GM18499 (cell line): ENCODE data around the gene CASP4.

Experiments used
- ATAC-seq: cut with Tn5 transposase; IDR thresholded peaks from one replicate; pipeline ENCODE4 v1.9.1; 2021; ENCODE audit warnings: moderate number of reproducible peaks; ENCODE audit not compliant: insufficient read depth, unreplicated experiment

Gene CASP4

DNA sequence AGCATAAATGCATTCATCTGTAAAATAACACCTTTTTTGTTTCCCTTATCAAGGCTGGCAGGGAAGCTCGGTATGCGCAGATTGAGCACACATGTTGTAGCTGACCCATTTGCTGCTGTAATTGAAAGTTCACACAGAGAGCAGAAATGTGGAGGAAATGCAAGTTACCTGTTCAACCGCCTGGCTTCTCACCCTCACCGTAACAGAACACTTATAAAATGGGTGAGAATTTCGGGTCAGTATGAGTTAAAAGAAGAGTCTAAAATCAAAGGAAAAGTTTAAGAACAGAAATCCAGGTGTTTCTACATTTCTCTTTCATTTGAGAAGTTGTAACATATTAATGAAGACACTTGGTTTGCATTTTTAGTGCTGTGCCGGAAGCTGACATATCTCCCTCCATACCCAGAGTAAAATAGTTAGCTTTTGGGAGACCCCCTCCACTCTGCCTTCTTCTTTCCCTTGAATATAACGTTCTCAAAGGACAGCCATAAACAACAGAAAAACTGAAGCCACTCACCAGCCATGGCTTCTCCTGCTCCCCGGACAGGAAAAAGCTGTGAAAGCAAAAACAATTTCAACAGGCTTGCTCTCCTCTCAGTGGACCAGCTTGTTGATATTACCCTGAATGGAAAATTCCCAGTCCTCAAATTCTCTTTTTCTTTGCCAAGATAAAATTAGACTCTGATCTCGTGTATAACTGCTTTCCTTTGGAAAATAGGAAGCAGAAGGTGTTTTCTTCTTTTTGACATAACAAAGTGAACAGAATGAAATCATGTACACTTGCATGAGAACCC lies 70.3 kb downstream of the CASP4 start, which contains the start of gene CASP12:
Gene CASP12 (minus strand): TSS at position 570 of the 794 bp plus-strand sequence.
- ATAC-seq, result peak; percentile 70

DNA sequence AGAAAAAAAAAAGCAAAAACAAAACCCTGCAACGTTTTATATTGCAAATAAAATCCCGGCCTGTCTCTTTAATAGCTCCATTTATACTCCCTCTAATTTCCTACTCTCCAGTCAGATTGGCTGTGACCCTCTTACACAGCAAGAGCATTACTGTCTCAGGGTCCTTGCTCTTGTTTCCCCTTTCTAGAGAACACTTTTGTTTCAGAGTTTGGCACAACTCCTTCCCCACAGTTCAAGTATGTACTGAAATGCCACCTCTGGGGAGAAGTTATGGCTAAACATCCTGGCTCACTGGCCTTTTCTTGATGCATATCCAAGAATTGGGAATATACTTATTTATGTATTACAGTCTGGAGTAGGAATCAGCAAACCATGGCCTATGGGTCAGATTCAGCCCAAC lies 72.7 kb downstream of the CASP4 start:
- ATAC-seq, result no peak

DNA sequence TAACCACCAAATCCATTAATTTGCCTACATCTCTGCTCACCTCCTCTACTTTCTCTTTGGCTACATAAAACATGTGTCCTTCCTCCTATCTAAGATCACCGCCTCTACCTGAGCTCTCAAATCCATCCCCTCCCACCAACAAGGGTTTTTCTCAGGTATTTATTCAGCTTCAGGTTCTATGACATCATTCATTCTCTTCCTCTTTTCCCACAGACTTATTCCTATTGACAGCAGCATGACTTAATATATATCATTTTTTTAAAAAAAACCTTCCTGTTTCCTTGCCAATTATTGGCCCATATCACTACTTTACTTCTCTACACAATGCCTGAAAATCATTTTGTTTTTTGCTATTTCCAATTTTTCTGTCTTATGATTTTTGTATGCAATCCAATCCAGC lies 74.5 kb downstream of the CASP4 start:
- no peak for ATAC-seq
